HepG2 (cell line): Measurements from ENCODE around the gene INTS7. TPM values are rescaled to one million over a fixed set of nuclear protein-coding genes. Genes with fewer than 3 reads are reported as not detected.

Experiments
- ATAC-seq: fragments of 200-7000 bp; cut with Tn5 transposase; 3 replicates; pipeline ENCODE4 v1.9.1; 2020; ENCODE audit warnings: mild to moderate bottlenecking, moderate library complexity
- BruUV-seq: library from RNA; stranded (reverse); fragments of 400-500 nt; replicated peaks from 2 replicates; lab custom pipeline; 2021; lab: Mats Ljungman, UMichigan
- CTCF ChIA-PET: fragments of 300-600 bp; formaldehyde crosslinking; extraction: SDS; loops from one replicate; lab custom pipeline; 2021; ENCODE audit warnings: low total read pairs, inconsistent platforms, low intra/inter-chr PET ratio; lab: Yijun Ruan, JAX
- POLR2A ChIA-PET: fragments of 350-600 bp; sonication (Branson Sonifier 250); formaldehyde crosslinking; loops from one replicate; lab custom pipeline; 2020; ENCODE audit warnings: antibody characterized with exemption, inconsistent platforms; lab: Yijun Ruan, JAX
- DNase-seq: peaks from one replicate; pipeline ENCODE4 v3.0.0-alpha.2; 2015; ENCODE audit warnings: low spot score
- FAIRE-seq: peaks from 3 replicates; lab custom pipeline; 2011; peaks lifted over from hg19 to GRCh38; lab: Jason Lieb, UNC
- H2AFZ ChIP-seq: one replicate; pipeline ENCODE4 v1.6.1; 2011; ENCODE audit warnings: low read length, inconsistent platforms
- H3K27ac ChIP-seq: fragments of 300-600 bp; 3 replicates; pipeline ENCODE4 v1.8.0; 2011; ENCODE audit warnings: mixed run types, mild to moderate bottlenecking, mixed read lengths, low read length, inconsistent platforms; ENCODE audit not compliant: insufficient read depth; ENCODE audit errors: extremely low read length
- H3K27me3 ChIP-seq, 2 experiments: fragments of 200-600 bp in 1 of 2; 2 replicates in 1 of 2; 3 replicates in 1 of 2; pipeline versions ENCODE4 v1.6.0 to v1.8.0; 2011; ENCODE audit warnings: low read length in 2 of 2, mild to moderate bottlenecking in 2 of 2, moderate library complexity in 2 of 2, inconsistent platforms in 1 of 2; ENCODE audit not compliant: insufficient read depth in 2 of 2, control insufficient read depth in 1 of 2
- H3K36me3 ChIP-seq, 2 experiments: fragments of 200-600 bp in 1 of 2; replicated peaks in 1 of 2; 2 replicates in 1 of 2; 3 replicates in 1 of 2; pipeline versions ENCODE4 v1.5.1 to v1.8.0; 2011; ENCODE audit warnings: low read length in 2 of 2, inconsistent platforms in 1 of 2; ENCODE audit not compliant: insufficient read depth in 2 of 2, control insufficient read depth in 1 of 2
- H3K4me1 ChIP-seq: 2 replicates; pipeline ENCODE4 v1.5.1; 2012; ENCODE audit warnings: low read length, inconsistent platforms; ENCODE audit not compliant: insufficient read depth
- H3K4me2 ChIP-seq: 2 replicates; pipeline ENCODE4 v1.6.0; 2011; ENCODE audit warnings: low read depth, low read length, inconsistent platforms
- H3K4me3 ChIP-seq, 3 experiments: fragments of 200-600 bp in 1 of 3; sonication (generic), shearing (Covaris generic) in 1 of 3; replicated peaks in 1 of 3; 2 replicates each; pipeline ENCODE4 v1.5.1; 2011 to 2016; ENCODE audit warnings: low read length in 3 of 3, inconsistent platforms in 2 of 3, low read depth in 2 of 3, mild to moderate bottlenecking in 2 of 3, control low read depth in 1 of 3, mixed read lengths in 1 of 3; ENCODE audit not compliant: insufficient read depth in 1 of 3
- H3K79me2 ChIP-seq: one replicate; pipeline ENCODE4 v1.6.1; 2011; ENCODE audit warnings: low read length, inconsistent platforms; ENCODE audit not compliant: insufficient read depth
- H3K9ac ChIP-seq: 2 replicates; pipeline ENCODE4 v1.6.0; 2011; ENCODE audit warnings: mild to moderate bottlenecking, low read depth, low read length, inconsistent platforms; ENCODE audit not compliant: insufficient read depth
- H3K9me3 ChIP-seq: 2 replicates; pipeline ENCODE4 v1.5.1; 2012; ENCODE audit warnings: mild to moderate bottlenecking, low read length
- H4K20me1 ChIP-seq: 2 replicates; pipeline ENCODE4 v1.6.0; 2011; ENCODE audit warnings: inconsistent platforms, mild to moderate bottlenecking, low read length, moderate library complexity; ENCODE audit not compliant: insufficient read depth
- CEBPZ ChIP-seq: IDR thresholded peaks from 2 replicates; pipeline ENCODE4 v1.6.1; 2012; ENCODE audit warnings: low read length, improper control_type of control experiment
- HES4 ChIP-seq: sonication (generic); formaldehyde crosslinking; IDR thresholded peaks from 2 replicates; pipeline ENCODE4 v1.9.0; 2021; ENCODE audit warnings: mild to moderate bottlenecking, missing genetic modification reagents, borderline replicate concordance
- KLF12 ChIP-seq: sonication (generic); formaldehyde crosslinking; IDR thresholded peaks from 2 replicates; pipeline ENCODE4 v1.4.0; 2020; ENCODE audit warnings: missing genetic modification reagents, borderline replicate concordance
- MXD1 ChIP-seq: sonication (generic); formaldehyde crosslinking; IDR thresholded peaks from 2 replicates; pipeline ENCODE4 v1.4.0; 2020; ENCODE audit warnings: mild to moderate bottlenecking, missing genetic modification reagents
- SMAD3 ChIP-seq: sonication (generic); formaldehyde crosslinking; IDR thresholded peaks from 2 replicates; pipeline ENCODE4 v1.4.0; 2020; ENCODE audit warnings: missing genetic modification reagents
- SMARCC2 ChIP-seq: fragments of 450-650 bp; IDR thresholded peaks from 2 replicates; pipeline ENCODE4 v1.6.1; 2017; ENCODE audit warnings: antibody characterized with exemption, mild to moderate bottlenecking
- ZBTB49 ChIP-seq: sonication (generic); formaldehyde crosslinking; IDR thresholded peaks from 2 replicates; pipeline ENCODE4 v1.4.0; 2020; ENCODE audit warnings: missing genetic modification reagents, borderline replicate concordance
- ZNF615 ChIP-seq: sonication (generic); formaldehyde crosslinking; IDR thresholded peaks from 2 replicates; pipeline ENCODE4 v1.5.0; 2020; ENCODE audit warnings: mild to moderate bottlenecking, missing genetic modification reagents, borderline replicate concordance
- ZNF652 ChIP-seq: IDR thresholded peaks from 2 replicates; pipeline ENCODE4 v1.6.1; 2016; ENCODE audit warnings: low read depth, borderline replicate concordance
- ZNF687 ChIP-seq: sonication (generic); formaldehyde crosslinking; IDR thresholded peaks from 2 replicates; pipeline ENCODE4 v1.5.1; 2020; ENCODE audit warnings: mild to moderate bottlenecking, missing genetic modification reagents, moderate library complexity
- ZNF709 ChIP-seq: sonication (generic); formaldehyde crosslinking; IDR thresholded peaks from 2 replicates; pipeline ENCODE4 v1.5.0; 2020; ENCODE audit warnings: mild to moderate bottlenecking, missing genetic modification reagents
- ZUFSP ChIP-seq: sonication (generic); formaldehyde crosslinking; IDR thresholded peaks from 2 replicates; pipeline ENCODE4 v1.9.0; 2021; ENCODE audit warnings: missing genetic modification reagents, mild to moderate bottlenecking, borderline replicate concordance
- WGBS: methylation state at CpG from one replicate; pipeline ENCODE4 v1.1.6; 2017; ENCODE audit warnings: low lambda C conversion rate; 5-methylcytosine and 5-hydroxymethylcytosine counted together
- in situ Hi-C: cut with HindIII; loops from 2 replicates; pipeline ENCODE4 v1.10.0; 2017; ENCODE audit warnings: low pct_unique_long_range_greater_than_20kb; ENCODE audit not compliant: extremely low pct_ligation_motif_present
- intact Hi-C: fragments of 100-400 bp; cut with micrococcal nuclease; formaldehyde crosslinking; loops from one replicate; pipeline ENCODE4 v1.10.0; 2022; ENCODE audit not compliant: unreplicated experiment
- polyA plus RNA-seq, 8 experiments: library from polyadenylated mRNA; depleted of rRNA in 3 of 8; stranded (reverse) in 7 of 8; unstranded in 1 of 8; fragments of >200 nt; fragmentation: Illumina TruSeq in 4 of 8; extraction: Trizol in 4 of 8; gene quantifications; 2 replicates each; pipeline versions ENCODE4 v1.2.1 to v1.2.3, GENCODE V29; 2011 to 2016; ENCODE audit warnings: low read depth in 4 of 8, missing spikeins in 1 of 8, mixed read lengths in 1 of 8; ENCODE audit not compliant: insufficient read depth in 1 of 8
- total RNA-seq, 5 experiments: library from RNA; depleted of rRNA; stranded (reverse); fragments of >200 nt; fragmentation: Illumina TruSeq; extraction: Trizol; gene quantifications; 2 replicates each; pipeline ENCODE4 v1.2.3, GENCODE V29; 2016; ENCODE audit warnings: low read depth in 1 of 5

INTS7 gene
- total and polyA plus RNA-seq, 2 of the 13 experiments (the other 11 are each of a cell fraction or from before 2014, with no cell fraction given) = 18.3 to 22.4 TPM

- Histone ChIP-seq H3K9me3 (no peaks in the 10 kb centered on the region), H3K36me3 (peaks cover 1 to 37% of the 10 kb centered on the region in 2 experiments; a peak in 3 of 5 replicates), H3K4me1 (no peaks in the 10 kb centered on the region), H3K9ac (no peak overlapping the region), H3K27me3 (no peaks in the 10 kb centered on the region), H4K20me1 (no peaks in the 10 kb centered on the region), H3K4me2 (no peak overlapping the region), H3K79me2 (no peaks in the 10 kb centered on the region), H3K27ac (no peak overlapping the region), H2AFZ (no peak overlapping the region), H3K4me3 (no peak overlapping the region)
- in situ Hi-C loops (loop anchor here (5.0 kb wide), 2 partner anchors 219 to 294 kb away; no protein-coding TSS in a partner anchor), intact Hi-C loops (no loop called here)
- ATAC-seq = no peak
- DNase-seq = no peak
- ChIA-PET CTCF (interaction anchor here (1.7 kb wide), 1 partner anchor 217 kb away, joined by 4 read pairs; no protein-coding TSS in a partner anchor), POLR2A (no interaction called here)
- no peak for FAIRE-seq
- WGBS = 100% methylated on average over 1 of the region's 1 CpG
- BruUV-seq = no TSS peak
- TF ChIP-seq KLF12 (CRISPR knock-in tag) = no peak
- TF ChIP-seq ZUFSP (CRISPR knock-in tag) = no peak
- TF ChIP-seq ZBTB49 (CRISPR knock-in tag) = no peak
- no peak for TF ChIP-seq ZNF652 (CRISPR knock-in tag)
- TF ChIP-seq SMAD3 (CRISPR knock-in tag) = no peak
- TF ChIP-seq ZNF709 (CRISPR knock-in tag) = no peak
- TF ChIP-seq ZNF615 (CRISPR knock-in tag) = no peak
- TF ChIP-seq SMARCC2 = no peak
- no peak for TF ChIP-seq CEBPZ
- TF ChIP-seq HES4 (CRISPR knock-in tag) = no peak
- no peak for TF ChIP-seq MXD1 (CRISPR knock-in tag)
- no peak for TF ChIP-seq ZNF687 (CRISPR knock-in tag)
These were observed 38.1 kb upstream of the INTS7 start for GRCh38 chr1:212073490-212073889.
